Mesendoderm (in vitro differentiated cells): ENCODE measurements around the gene GRAMD4.

Experiments used
- DNase-seq: peaks from one replicate; pipeline ENCODE4 v3.0.0; 2013
- H2AK5ac ChIP-seq: 2 replicates; pipeline ENCODE4 v1.6.1; 2013; ENCODE audit warnings: low read length, inconsistent platforms
- H2BK120ac ChIP-seq: 2 replicates; pipeline ENCODE4 v1.6.1; 2013; ENCODE audit warnings: low read depth, mild to moderate bottlenecking, low read length, moderate library complexity, mixed read lengths
- H2BK15ac ChIP-seq: replicated peaks from 2 replicates; pipeline ENCODE4 v1.6.1; 2013; ENCODE audit warnings: low read depth, mild to moderate bottlenecking, moderate library complexity
- H2BK5ac ChIP-seq: 2 replicates; pipeline ENCODE4 v1.6.1; 2013; ENCODE audit warnings: low read length, inconsistent platforms
- H3K18ac ChIP-seq: 2 replicates; pipeline ENCODE4 v1.6.1; 2013; ENCODE audit warnings: mild to moderate bottlenecking, low read length, mixed read lengths
- H3K23ac ChIP-seq: one replicate; pipeline ENCODE4 v1.6.1; 2013; ENCODE audit warnings: low read length
- H3K27ac ChIP-seq: 2 replicates; pipeline ENCODE4 v1.5.1; 2013; ENCODE audit warnings: low read depth, mild to moderate bottlenecking, inconsistent platforms, low read length, moderate library complexity
- H3K27me3 ChIP-seq: 2 replicates; pipeline ENCODE4 v1.6.1; 2013; ENCODE audit warnings: low read length, control low read depth, mild to moderate bottlenecking, inconsistent platforms; ENCODE audit not compliant: insufficient read depth, poor library complexity
- H3K36me3 ChIP-seq: 2 replicates; pipeline ENCODE4 v1.6.1; 2013; ENCODE audit warnings: low read length, inconsistent platforms; ENCODE audit not compliant: control insufficient read depth, insufficient read depth
- H3K4ac ChIP-seq: one replicate; pipeline ENCODE4 v1.6.1; 2013; ENCODE audit warnings: low read depth, mild to moderate bottlenecking, low read length, moderate library complexity
- H3K4me1 ChIP-seq: 2 replicates; pipeline ENCODE4 v1.6.1; 2013; ENCODE audit warnings: low read depth, low read length, inconsistent platforms; ENCODE audit not compliant: control insufficient read depth
- H3K4me2 ChIP-seq: 2 replicates; pipeline ENCODE4 v1.6.1; 2013; ENCODE audit warnings: low read length
- H3K4me3 ChIP-seq: 2 replicates; pipeline ENCODE4 v1.5.1; 2013; ENCODE audit warnings: mild to moderate bottlenecking, low read length
- H3K56ac ChIP-seq: one replicate; pipeline ENCODE4 v1.6.1; 2013; ENCODE audit warnings: low read length
- H3K79me1 ChIP-seq: 2 replicates; pipeline ENCODE4 v1.6.1; 2013; ENCODE audit warnings: low read length, inconsistent platforms
- H3K79me2 ChIP-seq: 2 replicates; pipeline ENCODE4 v1.6.1; 2013; ENCODE audit warnings: mild to moderate bottlenecking, low read length; ENCODE audit not compliant: control insufficient read depth, insufficient read depth
- H3K9ac ChIP-seq: 2 replicates; pipeline ENCODE4 v1.6.1; 2013; ENCODE audit warnings: low read length, inconsistent platforms
- H4K5ac ChIP-seq: one replicate; pipeline ENCODE4 v1.6.1; 2013; ENCODE audit warnings: low read length
- H4K8ac ChIP-seq: one replicate; pipeline ENCODE4 v1.6.1; 2013; ENCODE audit warnings: low read depth, mild to moderate bottlenecking, control low read depth, low read length, moderate library complexity
- WGBS: extraction: QIAGEN DNeasy Blood & Tissue Kit; methylation state at CpG from one replicate; pipeline ENCODE4 v1.1.7; 2013; ENCODE audit warnings: low lambda C conversion rate, missing lambda C conversion rate; ENCODE audit not compliant: insufficient coverage; ENCODE audit errors: extremely low coverage; 5-methylcytosine and 5-hydroxymethylcytosine counted together

GRAMD4 gene

GRCh38 chr22:46655861-46656608 lies 35.8 kb downstream of the GRAMD4 start:
- Histone ChIP-seq H3K4me3 (no peak overlapping the region), H3K36me3 (no peaks in the 10 kb centered on the region), H3K27me3 (no peaks in the 10 kb centered on the region), H2AK5ac (no peak overlapping the region), H3K56ac (no peak overlapping the region), H3K79me2 (no peaks in the 10 kb centered on the region), H3K4me1 (no peaks in the 10 kb centered on the region), H3K27ac (no peak overlapping the region), H4K5ac (no peak overlapping the region), H4K8ac (no peak overlapping the region), H3K4ac (no peak overlapping the region), H3K9ac (no peak overlapping the region), H2BK5ac (no peak overlapping the region), H2BK15ac (no peak overlapping the region), H2BK120ac (no peak overlapping the region), H3K79me1 (no peaks in the 10 kb centered on the region), H3K4me2 (no peak overlapping the region), H3K18ac (no peak overlapping the region), H3K23ac (no peak overlapping the region)
- WGBS: no CpG with 5 or more reads among the region's 26 CpGs
- DNase-seq: no peak

GRCh38 chr22:46656856-46657654 lies 36.9 kb downstream of the GRAMD4 start:
- Histone ChIP-seq H3K23ac (no peak overlapping the region), H3K79me2 (no peaks in the 10 kb centered on the region), H2BK120ac (no peak overlapping the region), H2BK5ac (no peak overlapping the region), H4K8ac (no peak overlapping the region), H3K4ac (no peak overlapping the region), H3K4me3 (no peak overlapping the region), H3K27ac (no peak overlapping the region), H3K18ac (no peak overlapping the region), H2BK15ac (no peak overlapping the region), H3K4me1 (no peaks in the 10 kb centered on the region), H3K9ac (no peak overlapping the region), H3K79me1 (no peaks in the 10 kb centered on the region), H3K36me3 (no peaks in the 10 kb centered on the region), H3K4me2 (no peak overlapping the region), H3K27me3 (no peaks in the 10 kb centered on the region), H4K5ac (no peak overlapping the region), H3K56ac (no peak overlapping the region), H2AK5ac (no peak overlapping the region)
- no peak for DNase-seq
- WGBS: no CpG with 5 or more reads among the region's 15 CpGs

- WGBS: no CpG with 5 or more reads among the region's 10 CpGs
- H2AK5ac ChIP-seq: no peak overlapping the region
Observed at GRCh38 chr22:46657655-46657953, 37.4 kb downstream of the GRAMD4 start.

GRCh38 chr22:46657996-46658947 lies 38.1 kb downstream of the GRAMD4 start:
- Histone ChIP-seq H3K4me1 (no peaks in the 10 kb centered on the region), H2BK5ac (no peak overlapping the region), H4K5ac (no peak overlapping the region), H3K27me3 (no peaks in the 10 kb centered on the region), H3K4me3 (no peak overlapping the region), H2BK15ac (no peak overlapping the region), H3K79me2 (no peaks in the 10 kb centered on the region), H3K56ac (no peak overlapping the region), H3K36me3 (no peaks in the 10 kb centered on the region), H3K27ac (no peak overlapping the region), H2AK5ac (no peak overlapping the region), H3K9ac (no peak overlapping the region), H3K4me2 (no peak overlapping the region), H3K4ac (no peak overlapping the region), H2BK120ac (no peak overlapping the region), H3K79me1 (no peaks in the 10 kb centered on the region), H3K23ac (no peak overlapping the region), H3K18ac (no peak overlapping the region), H4K8ac (no peak overlapping the region)
- DNase-seq: no peak
- WGBS: no CpG with 5 or more reads among the region's 37 CpGs

More at GRCh38 chr22:46657655-46657953, 37.4 kb downstream of the GRAMD4 start:
- Histone ChIP-seq H3K4me1 (no peaks in the 10 kb centered on the region), H3K27me3 (no peaks in the 10 kb centered on the region), H3K4me2 (no peak overlapping the region), H4K5ac (no peak overlapping the region), H3K4ac (no peak overlapping the region), H3K27ac (no peak overlapping the region), H2BK15ac (no peak overlapping the region), H2BK120ac (no peak overlapping the region), H3K9ac (no peak overlapping the region), H3K56ac (no peak overlapping the region), H3K18ac (no peak overlapping the region), H3K79me2 (no peaks in the 10 kb centered on the region), H3K23ac (no peak overlapping the region), H3K4me3 (no peak overlapping the region), H3K79me1 (no peaks in the 10 kb centered on the region), H4K8ac (no peak overlapping the region), H3K36me3 (no peaks in the 10 kb centered on the region), H2BK5ac (no peak overlapping the region)
- DNase-seq: no peak

- no peak overlapping the region for H3K23ac ChIP-seq
- H3K36me3 ChIP-seq: no peaks in the 10 kb centered on the region
- H3K27me3 ChIP-seq: no peaks in the 10 kb centered on the region
- no peak overlapping the region for H4K5ac ChIP-seq
- H2AK5ac ChIP-seq: no peak overlapping the region
- no CpG with 5 or more reads among the region's 14 CpGs for WGBS
- no peak overlapping the region for H2BK5ac ChIP-seq
- H3K4me1 ChIP-seq: no peaks in the 10 kb centered on the region
- no peak overlapping the region for H2BK15ac ChIP-seq
- H2BK120ac ChIP-seq: no peak overlapping the region
- no peak overlapping the region for H3K4me3 ChIP-seq
- H4K8ac ChIP-seq: no peak overlapping the region
- no peak for DNase-seq
- H3K27ac ChIP-seq: no peak overlapping the region
- no peaks in the 10 kb centered on the region for H3K79me1 ChIP-seq
- no peak overlapping the region for H3K9ac ChIP-seq
- H3K79me2 ChIP-seq: no peaks in the 10 kb centered on the region
- no peak overlapping the region for H3K18ac ChIP-seq
- no peak overlapping the region for H3K56ac ChIP-seq
- H3K4me2 ChIP-seq: no peak overlapping the region
- no peak overlapping the region for H3K4ac ChIP-seq
Observed at GRCh38 chr22:46659059-46659790, 39.0 kb downstream of the GRAMD4 start.
